ENCODE data around the gene CASP14.
"Not testable (repeated sequence)": the region's sequence is repeated elsewhere in the genome, so short reads cannot be mapped to it uniquely, and the experiment has no call there.

Gene CASP14
- 0 to 0.09 (median 0) reads per million in 4 experiments for total RNA-seq

- DNase-seq: no peak
Observed at GRCh38 chr19:15048885-15049541, at the start of gene CASP14. CASP14 (plus strand) TSS chr19:15049480; CDS start chr19:15052252, 2,772 bp downstream.

- no peak for DNase-seq
Observed at GRCh38 chr19:15008308-15008707, 41.0 kb upstream of the CASP14 start.

GRCh38 chr19:15010501-15011300, 38.6 kb upstream of the CASP14 start:
- no peak for DNase-seq

- DNase-seq: no peak
Observed at GRCh38 chr19:15014579-15014978, 34.7 kb upstream of the CASP14 start.

- DNase-seq: no peak
Observed at GRCh38 chr19:15015946-15016542, 33.2 kb upstream of the CASP14 start.

GRCh38 chr19:15018836-15019235, 30.4 kb upstream of the CASP14 start:
- DNase-seq: not testable (repeated sequence)

GRCh38 chr19:15021286-15022007, 27.8 kb upstream of the CASP14 start:
- no peak for DNase-seq

- no peak for DNase-seq
Observed at GRCh38 chr19:15022752-15023151, 26.5 kb upstream of the CASP14 start.

- DNase-seq: no peak
Observed at GRCh38 chr19:15025217-15025616, 24.1 kb upstream of the CASP14 start.

GRCh38 chr19:15028490-15028889, 20.8 kb upstream of the CASP14 start:
- DNase-seq: no peak

GRCh38 chr19:15031675-15032074, 17.6 kb upstream of the CASP14 start:
- DNase-seq: no peak

- no peak for DNase-seq
Observed at GRCh38 chr19:15035795-15036311, 13.4 kb upstream of the CASP14 start.

- no peak for DNase-seq
Observed at GRCh38 chr19:15037586-15037985, 11.7 kb upstream of the CASP14 start.

- no peak for DNase-seq
Observed at GRCh38 chr19:15038294-15038693, 11.0 kb upstream of the CASP14 start.

- DNase-seq: no peak
Observed at GRCh38 chr19:15042003-15042402, 7.3 kb upstream of the CASP14 start.

GRCh38 chr19:15042826-15043225, 6.5 kb upstream of the CASP14 start:
- DNase-seq: no peak

- DNase-seq: no peak
Observed at GRCh38 chr19:15045506-15045905, 3.8 kb upstream of the CASP14 start.

GRCh38 chr19:15047680-15048079, 1.6 kb upstream of the CASP14 start:
- no peak for DNase-seq

GRCh38 chr19:15048128-15048527, 1.2 kb upstream of the CASP14 start:
- DNase-seq: no peak

GRCh38 chr19:15050639-15051038, 1.4 kb downstream of the CASP14 start:
- DNase-seq: no peak

GRCh38 chr19:15062036-15062435, 12.8 kb downstream of the CASP14 start:
- no peak for DNase-seq

GRCh38 chr19:15070386-15070785, 21.1 kb downstream of the CASP14 start:
- DNase-seq: not testable (repeated sequence)

All from effector CD8-positive, alpha-beta T cell (primary cell).